Astrocyte (in vitro differentiated cells and primary cell): ENCODE data around the gene VPS41. TPM values are rescaled to one million over a fixed set of nuclear protein-coding genes. Genes with fewer than 3 reads are reported as not detected.

ENCODE experiments used
- DNase-seq: peaks from one replicate; pipeline ENCODE4 v3.0.0-alpha.2; 2010; ENCODE audit warnings: low read depth
- FAIRE-seq: peaks from 2 replicates; lab custom pipeline; 2011; peaks lifted over from hg19 to GRCh38; lab: Jason Lieb, UNC
- H2AFZ ChIP-seq: 2 replicates; pipeline ENCODE4 v1.6.0; 2012; ENCODE audit warnings: low read depth, low read length, inconsistent platforms
- H3K27ac ChIP-seq: 2 replicates; pipeline ENCODE4 v1.5.1; 2011; ENCODE audit warnings: low read depth, low read length, inconsistent platforms
- H3K27me3 ChIP-seq: 2 replicates; pipeline ENCODE4 v1.6.0; 2011; ENCODE audit warnings: low read length, inconsistent platforms; ENCODE audit not compliant: insufficient read depth
- H3K36me3 ChIP-seq: 2 replicates; pipeline ENCODE4 v1.5.1; 2011; ENCODE audit warnings: low read length, inconsistent platforms; ENCODE audit not compliant: insufficient read depth
- H3K4me1 ChIP-seq: 2 replicates; pipeline ENCODE4 v1.5.1; 2011; ENCODE audit warnings: low read length, inconsistent platforms; ENCODE audit not compliant: insufficient read depth
- H3K4me2 ChIP-seq: 2 replicates; pipeline ENCODE4 v1.6.0; 2012; ENCODE audit warnings: low read length, inconsistent platforms
- H3K4me3 ChIP-seq: 2 replicates; pipeline ENCODE4 v1.5.1; 2011; ENCODE audit warnings: low read depth, mild to moderate bottlenecking, low read length, inconsistent platforms; ENCODE audit not compliant: insufficient read depth
- H3K79me2 ChIP-seq: 2 replicates; pipeline ENCODE4 v1.6.0; 2012; ENCODE audit warnings: mild to moderate bottlenecking, low read length, inconsistent platforms; ENCODE audit not compliant: insufficient read depth
- H3K9ac ChIP-seq: 2 replicates; pipeline ENCODE4 v1.6.0; 2012; ENCODE audit warnings: mild to moderate bottlenecking, low read length, inconsistent platforms
- H3K9me3 ChIP-seq: 2 replicates; pipeline ENCODE4 v1.5.1; 2012; ENCODE audit warnings: low read depth, mild to moderate bottlenecking, low read length, inconsistent platforms; ENCODE audit not compliant: insufficient read depth
- H4K20me1 ChIP-seq: 2 replicates; pipeline ENCODE4 v1.6.0; 2012; ENCODE audit warnings: low read length, inconsistent platforms; ENCODE audit not compliant: insufficient read depth
- H3K27ac Mint-ChIP-seq: one replicate; pipeline ENCODE4 v1.8.0; 2021; ENCODE audit warnings: mild to moderate bottlenecking, mixed read lengths; ENCODE audit not compliant: unreplicated experiment
- H3K27me3 Mint-ChIP-seq: one replicate; pipeline ENCODE4 v1.8.0; 2021; ENCODE audit warnings: low read depth, mixed read lengths; ENCODE audit not compliant: unreplicated experiment
- H3K36me3 Mint-ChIP-seq: one replicate; pipeline ENCODE4 v1.8.0; 2021; ENCODE audit warnings: low read depth, mixed read lengths; ENCODE audit not compliant: unreplicated experiment
- H3K4me1 Mint-ChIP-seq: one replicate; pipeline ENCODE4 v1.8.0; 2021; ENCODE audit warnings: low read depth, mixed read lengths; ENCODE audit not compliant: unreplicated experiment
- H3K4me3 Mint-ChIP-seq: one replicate; pipeline ENCODE4 v1.8.0; 2021; ENCODE audit warnings: mild to moderate bottlenecking, moderate library complexity, mixed read lengths; ENCODE audit not compliant: unreplicated experiment
- H3K9me3 Mint-ChIP-seq: one replicate; pipeline ENCODE4 v1.8.0; 2021; ENCODE audit warnings: mild to moderate bottlenecking, mixed read lengths; ENCODE audit not compliant: unreplicated experiment
- EZH2 ChIP-seq: IDR thresholded peaks from 2 replicates; pipeline ENCODE4 v1.6.1; 2012; ENCODE audit warnings: mild to moderate bottlenecking, low read length, inconsistent platforms; ENCODE audit not compliant: insufficient read depth
- total RNA-seq: library from RNA; stranded (reverse); gene quantifications from 2 replicates; pipeline ENCODE4 v1.2.1, GENCODE V29; 2021
- TF ChIP-seq, protein P1 (sequence below): IDR thresholded peaks from 2 replicates; pipeline ENCODE4 v1.5.1; 2011; ENCODE audit warnings: low read depth, mild to moderate bottlenecking, inconsistent platforms, low read length, moderate library complexity; ENCODE audit not compliant: insufficient read depth

The VPS41 gene
- total RNA-seq, 1 donor from 2014 or later, result 93.6 TPM

DNA sequence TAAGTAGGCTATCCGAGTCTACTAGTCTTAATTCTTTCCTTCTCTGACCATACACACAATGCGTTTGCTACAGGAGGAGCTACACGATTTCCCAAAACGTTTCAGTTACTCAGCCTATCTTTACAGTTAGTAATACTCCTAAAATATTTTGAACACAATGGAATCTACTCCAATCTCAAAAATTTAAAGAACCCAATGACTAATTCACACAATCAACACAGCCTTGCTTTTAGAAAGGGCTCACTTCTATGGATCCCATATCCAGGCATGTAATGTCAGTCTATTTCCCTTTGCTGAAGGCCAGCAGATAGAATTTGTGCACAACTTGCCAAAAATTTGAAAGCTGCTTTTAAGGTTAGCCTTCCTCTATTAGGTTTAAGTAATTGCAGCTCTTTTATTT is 107.2 kb downstream of the VPS41 start:
- Histone ChIP-seq H3K4me3 (no peak overlapping the region), H3K36me3 (no peaks in the 10 kb centered on the region), H3K27me3 (no peaks in the 10 kb centered on the region), H3K4me2 (no peak overlapping the region), H3K9me3 (no peaks in the 10 kb centered on the region), H3K27ac (no peak overlapping the region), H2AFZ (no peak overlapping the region), H3K4me1 (no peaks in the 10 kb centered on the region), H3K79me2 (no peaks in the 10 kb centered on the region), H3K9ac (no peak overlapping the region), H4K20me1 (no peaks in the 10 kb centered on the region)
- DNase-seq (peak; percentile 6), FAIRE-seq (no peak)
- H3K36me3 Mint-ChIP-seq, result peaks cover 2% of the 10 kb centered on the region
- no peaks in the 10 kb centered on the region for H3K27me3 Mint-ChIP-seq
- TF ChIP-seq, protein P1, sequence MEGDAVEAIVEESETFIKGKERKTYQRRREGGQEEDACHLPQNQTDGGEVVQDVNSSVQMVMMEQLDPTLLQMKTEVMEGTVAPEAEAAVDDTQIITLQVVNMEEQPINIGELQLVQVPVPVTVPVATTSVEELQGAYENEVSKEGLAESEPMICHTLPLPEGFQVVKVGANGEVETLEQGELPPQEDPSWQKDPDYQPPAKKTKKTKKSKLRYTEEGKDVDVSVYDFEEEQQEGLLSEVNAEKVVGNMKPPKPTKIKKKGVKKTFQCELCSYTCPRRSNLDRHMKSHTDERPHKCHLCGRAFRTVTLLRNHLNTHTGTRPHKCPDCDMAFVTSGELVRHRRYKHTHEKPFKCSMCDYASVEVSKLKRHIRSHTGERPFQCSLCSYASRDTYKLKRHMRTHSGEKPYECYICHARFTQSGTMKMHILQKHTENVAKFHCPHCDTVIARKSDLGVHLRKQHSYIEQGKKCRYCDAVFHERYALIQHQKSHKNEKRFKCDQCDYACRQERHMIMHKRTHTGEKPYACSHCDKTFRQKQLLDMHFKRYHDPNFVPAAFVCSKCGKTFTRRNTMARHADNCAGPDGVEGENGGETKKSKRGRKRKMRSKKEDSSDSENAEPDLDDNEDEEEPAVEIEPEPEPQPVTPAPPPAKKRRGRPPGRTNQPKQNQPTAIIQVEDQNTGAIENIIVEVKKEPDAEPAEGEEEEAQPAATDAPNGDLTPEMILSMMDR, result no peak
- no peak for TF ChIP-seq EZH2
- H3K9me3 Mint-ChIP-seq, result no peaks in the 10 kb centered on the region
- no peak overlapping the region for H3K27ac Mint-ChIP-seq
- H3K4me3 Mint-ChIP-seq, result no peak overlapping the region
- H3K4me1 Mint-ChIP-seq, result peaks cover 8% of the 10 kb centered on the region

DNA sequence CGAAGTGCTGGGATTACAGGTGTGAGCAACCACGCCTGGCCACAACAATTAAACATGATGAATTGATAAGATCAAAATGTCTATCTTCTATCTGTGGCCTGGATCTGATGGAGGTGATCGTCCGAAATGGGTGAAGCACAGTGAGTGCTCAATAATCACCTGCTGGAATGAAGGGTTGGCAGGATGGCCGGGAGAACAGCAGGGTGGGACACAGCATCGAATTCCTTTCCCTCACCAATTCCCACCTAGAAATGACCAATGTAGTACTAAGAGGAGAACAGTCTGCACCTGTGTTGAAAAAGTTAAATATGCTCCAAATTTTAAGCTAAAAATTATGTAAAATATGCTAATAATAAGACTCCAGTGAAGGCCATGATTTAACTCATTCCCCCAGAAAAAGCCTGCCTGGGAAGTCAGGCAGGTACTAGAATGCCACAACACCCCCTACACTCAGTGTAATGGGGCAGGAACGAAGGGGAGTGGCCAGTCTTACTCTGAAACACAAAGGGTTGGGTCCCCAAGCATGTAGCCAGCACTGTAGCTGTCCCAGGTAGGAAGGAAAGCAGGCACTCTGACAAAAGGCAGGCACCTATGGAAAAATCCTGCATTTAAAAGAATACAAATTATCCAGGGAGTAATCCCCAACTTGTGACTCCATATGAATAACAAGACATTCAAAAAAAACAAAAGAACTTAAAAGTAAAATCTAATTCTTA is 110.3 kb downstream of the VPS41 start:
- no peak overlapping the region for H3K27ac ChIP-seq
- TF ChIP-seq, protein P1, result no peak
- TF ChIP-seq EZH2, result no peak
- no peaks in the 10 kb centered on the region for H3K79me2 ChIP-seq
- H3K36me3 Mint-ChIP-seq, result peaks cover 2% of the 10 kb centered on the region
- H2AFZ ChIP-seq, result no peak overlapping the region
- no peak overlapping the region for H3K27ac Mint-ChIP-seq
- H3K36me3 ChIP-seq, result no peaks in the 10 kb centered on the region
- H3K4me1 Mint-ChIP-seq, result peaks cover 24% of the 10 kb centered on the region
- no peak overlapping the region for H3K4me2 ChIP-seq
- no peaks in the 10 kb centered on the region for H4K20me1 ChIP-seq
- H3K9me3 ChIP-seq, result no peaks in the 10 kb centered on the region
- H3K9ac ChIP-seq, result no peak overlapping the region
- FAIRE-seq (no peak), DNase-seq (no peak)
- H3K4me3 ChIP-seq, result no peak overlapping the region
- no peaks in the 10 kb centered on the region for H3K27me3 ChIP-seq
- H3K27me3 Mint-ChIP-seq, result no peaks in the 10 kb centered on the region
- H3K4me3 Mint-ChIP-seq, result no peak overlapping the region
- H3K9me3 Mint-ChIP-seq, result no peaks in the 10 kb centered on the region
- H3K4me1 ChIP-seq, result no peaks in the 10 kb centered on the region
